HEK293T (cell line): ENCODE results near the gene HTRA3.

Experiments
- CTCF ChIA-PET: fragments of 350-600 bp; formaldehyde crosslinking; extraction: SDS; loops from one replicate; lab custom pipeline; 2021; ENCODE audit warnings: antibody characterized with exemption, inconsistent platforms; lab: Yijun Ruan, JAX
- POLR2A ChIA-PET: fragments of 350-600 bp; formaldehyde crosslinking; extraction: SDS; loops from one replicate; lab custom pipeline; 2020; ENCODE audit warnings: antibody characterized with exemption, inconsistent platforms; lab: Yijun Ruan, JAX
- DNase-seq: peaks from one replicate; pipeline ENCODE4 v3.0.0; 2012; ENCODE audit warnings: mixed read lengths; ENCODE audit errors: extremely low spot score
- ARNT ChIP-seq: fragments of 450-650 bp; IDR thresholded peaks from 2 replicates; pipeline ENCODE4 v1.6.1; 2017; ENCODE audit warnings: mild to moderate bottlenecking
- BHLHE40 ChIP-seq: fragments of 450-650 bp; IDR thresholded peaks from 2 replicates; pipeline ENCODE4 v1.6.1; 2016; ENCODE audit warnings: mild to moderate bottlenecking, moderate library complexity, borderline replicate concordance
- CTBP1 ChIP-seq: fragments of 450-650 bp; IDR thresholded peaks from 2 replicates; pipeline ENCODE4 v1.6.1; 2016; ENCODE audit warnings: borderline replicate concordance
- ELF4 ChIP-seq: fragments of 450-650 bp; IDR thresholded peaks from 2 replicates; pipeline ENCODE4 v1.6.1; 2017; ENCODE audit warnings: antibody characterized with exemption
- FOXA1 ChIP-seq: fragments of 450-650 bp; IDR thresholded peaks from 2 replicates; pipeline ENCODE4 v1.6.1; 2016; ENCODE audit warnings: mild to moderate bottlenecking
- FOXK2 ChIP-seq: fragments of 450-650 bp; IDR thresholded peaks from 2 replicates; pipeline ENCODE4 v1.6.1; 2016; ENCODE audit warnings: mild to moderate bottlenecking
- FOXM1 ChIP-seq: fragments of 450-650 bp; IDR thresholded peaks from 2 replicates; pipeline ENCODE4 v1.6.1; 2017; ENCODE audit warnings: mild to moderate bottlenecking, borderline replicate concordance
- HDGF ChIP-seq: fragments of 450-650 bp; IDR thresholded peaks from 2 replicates; pipeline ENCODE4 v1.6.1; 2017; ENCODE audit warnings: antibody characterized with exemption, borderline replicate concordance
- L3MBTL2 ChIP-seq: fragments of 450-650 bp; conservative IDR thresholded peaks from 2 replicates; pipeline ENCODE4 v1.6.1; 2016; ENCODE audit warnings: mild to moderate bottlenecking
- LEF1 ChIP-seq: fragments of 450-650 bp; IDR thresholded peaks from 2 replicates; pipeline ENCODE4 v1.6.1; 2017; ENCODE audit warnings: mild to moderate bottlenecking, borderline replicate concordance
- NFRKB ChIP-seq: fragments of 450-650 bp; IDR thresholded peaks from 2 replicates; pipeline ENCODE4 v1.6.1; 2016; ENCODE audit warnings: mild to moderate bottlenecking, moderate library complexity
- SP1 ChIP-seq: fragments of 450-650 bp; IDR thresholded peaks from 2 replicates; pipeline ENCODE4 v1.6.1; 2017
- SUZ12 ChIP-seq: fragments of 450-650 bp; IDR thresholded peaks from 2 replicates; pipeline ENCODE4 v1.6.1; 2016; ENCODE audit warnings: mild to moderate bottlenecking
- TARDBP ChIP-seq: fragments of 450-650 bp; IDR thresholded peaks from 2 replicates; pipeline ENCODE4 v1.6.1; 2016
- ZNF384 ChIP-seq: fragments of 450-650 bp; IDR thresholded peaks from 2 replicates; pipeline ENCODE4 v1.6.1; 2016
- TF ChIP-seq, protein P1 (sequence below): fragments of 450-650 bp; IDR thresholded peaks from 2 replicates; pipeline ENCODE4 v1.6.1; 2016

HTRA3 gene

DNA sequence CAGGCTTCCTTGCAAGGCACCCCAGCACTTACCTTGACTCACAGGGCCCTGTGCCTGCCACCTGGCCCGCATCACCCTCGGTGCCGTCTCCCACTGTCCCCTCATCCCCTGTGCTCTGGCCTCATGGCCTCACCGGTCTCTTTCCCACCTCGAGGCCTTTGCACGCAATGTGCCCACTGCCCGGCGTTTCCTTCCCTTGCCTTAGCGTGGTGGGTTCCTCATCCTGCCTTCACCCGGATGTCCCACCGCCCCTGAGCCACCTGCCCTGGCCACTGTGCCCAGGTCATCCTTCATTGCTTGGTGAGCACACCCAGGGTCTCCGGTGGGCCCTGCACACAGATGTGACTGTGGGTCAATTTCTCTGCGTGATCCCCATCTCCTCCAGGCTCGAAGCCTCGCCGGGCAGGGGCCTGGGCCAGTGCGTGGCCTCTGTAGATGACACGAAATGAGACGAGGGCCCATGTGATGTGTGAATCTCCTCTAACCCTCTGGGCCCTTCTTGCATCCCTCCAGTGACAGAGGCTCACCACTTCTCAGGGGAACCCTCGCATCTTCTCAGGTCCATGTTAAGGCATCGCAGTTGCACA, 4.6 kb downstream of the HTRA3 start:
- CTCF ChIA-PET, result no interaction called here
- TF ChIP-seq HDGF (no peak), SP1 (no peak)

DNA sequence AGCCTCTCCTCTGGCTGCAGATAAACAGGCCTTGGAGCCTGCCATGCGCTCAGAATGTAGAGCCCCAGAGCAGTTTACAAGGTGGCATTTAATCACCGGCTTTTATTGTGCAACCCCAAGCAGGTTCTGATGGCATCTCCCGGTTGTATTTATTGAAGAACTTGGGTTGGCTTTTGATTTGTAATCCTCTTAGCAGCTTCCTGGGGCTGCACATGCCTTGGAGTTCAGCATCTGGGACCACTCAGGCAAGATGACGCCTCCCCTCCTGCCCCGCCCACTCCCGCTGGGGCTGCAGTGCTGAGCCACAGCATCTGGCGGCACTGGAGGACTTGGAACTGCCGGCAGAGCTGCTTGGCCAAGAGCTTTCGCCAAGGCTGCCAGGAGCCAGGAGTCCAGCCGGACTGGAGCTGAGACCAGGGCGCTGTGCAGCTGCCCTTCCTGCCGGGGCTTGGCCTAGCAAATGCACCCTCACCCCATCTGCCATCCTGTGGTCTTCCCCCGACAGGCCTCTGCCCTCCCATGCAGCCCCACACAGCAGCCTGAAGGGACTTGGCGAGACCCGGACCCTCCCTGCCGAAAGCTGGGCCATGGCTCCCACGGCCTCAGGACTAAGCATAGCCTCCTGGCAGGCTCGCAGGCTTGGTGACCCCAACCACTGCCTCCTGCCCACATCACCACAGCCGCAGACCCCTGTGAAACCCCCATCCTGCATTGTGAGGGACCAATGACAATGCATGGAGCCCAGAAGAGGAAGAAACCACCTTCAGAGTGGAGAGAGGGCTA, 5.4 kb downstream of the HTRA3 start:
- no peak for TF ChIP-seq CTBP1
- TF ChIP-seq NFRKB, result no peak
- TF ChIP-seq FOXK2, result no peak
- no peak for TF ChIP-seq ARNT
- DNase-seq, result no peak
- POLR2A ChIA-PET, result no interaction called here
- CTCF ChIA-PET, result no interaction called here

More for the DNA sequence above, 4.6 kb downstream of the HTRA3 start:
- DNase-seq, result no peak
- POLR2A ChIA-PET, result no interaction called here

DNA sequence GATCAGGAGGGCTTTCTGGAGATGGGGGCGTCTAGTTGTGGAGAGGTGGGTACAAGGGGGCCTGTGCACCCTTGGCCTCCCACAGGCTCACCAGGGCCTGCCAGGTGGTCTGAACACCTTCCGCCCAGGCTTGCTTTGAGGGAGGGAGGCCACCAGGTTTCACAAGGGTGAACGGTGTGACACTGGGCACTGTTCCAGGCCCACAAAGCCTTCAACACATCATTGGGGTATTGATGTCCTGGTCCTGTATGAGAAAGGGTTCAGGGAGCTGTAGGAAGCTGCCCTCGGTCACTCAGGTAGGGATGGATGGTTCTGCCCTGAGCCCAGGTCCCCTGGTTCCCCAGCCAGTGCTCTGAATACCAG, 6.0 kb downstream of the HTRA3 start:
- DNase-seq, result no peak
- ChIA-PET CTCF (no interaction called here), POLR2A (no interaction called here)
- no peak for TF ChIP-seq NFRKB
- TF ChIP-seq L3MBTL2, result no peak
- no peak for TF ChIP-seq ZNF384
- no peak for TF ChIP-seq LEF1
- no peak for TF ChIP-seq HDGF
- TF ChIP-seq FOXA1, result no peak
- no peak for TF ChIP-seq SP1

DNA sequence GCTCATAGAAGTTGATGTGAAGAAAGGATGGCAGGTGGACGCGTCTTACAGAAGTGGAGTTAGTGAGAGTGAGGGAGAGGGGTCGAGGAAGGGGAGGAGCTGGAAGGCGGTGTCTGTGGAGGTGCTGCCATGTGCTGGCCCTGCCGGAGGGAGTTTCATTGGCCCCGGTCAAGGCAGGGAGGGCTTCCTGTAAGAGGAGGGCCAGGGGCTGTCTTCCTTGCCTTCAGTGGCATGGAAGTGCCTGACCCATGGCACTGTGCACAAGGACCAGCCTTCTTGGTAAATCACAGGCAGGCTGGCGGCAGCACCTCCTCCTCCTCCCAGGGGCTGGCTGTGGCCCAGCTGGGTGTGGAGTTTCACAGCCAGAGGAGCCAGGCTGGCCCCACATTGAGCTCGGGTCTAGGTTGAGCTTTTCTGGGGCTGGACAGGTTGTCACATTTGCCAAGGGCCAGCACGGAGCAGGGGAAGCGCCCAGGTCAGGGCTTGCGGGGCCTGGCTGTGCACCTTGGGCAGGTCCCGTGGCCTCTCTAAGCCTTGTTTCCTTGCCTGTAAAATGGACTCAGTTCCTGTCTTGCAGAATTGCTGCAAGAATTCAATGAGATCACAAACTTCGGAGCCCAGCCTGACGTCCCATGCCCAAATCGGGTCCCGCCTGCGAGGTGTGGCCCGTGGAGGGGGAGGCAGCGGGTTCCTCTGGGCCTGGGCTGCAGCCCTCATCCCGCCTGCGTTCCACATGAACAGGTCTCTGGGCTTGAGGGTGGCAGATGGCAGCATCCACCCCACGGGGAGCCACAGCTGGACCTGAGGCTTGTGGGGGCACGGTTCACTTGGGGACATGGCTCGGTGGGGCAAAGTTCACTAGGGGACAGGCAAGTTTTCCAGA, 7.0 kb downstream of the HTRA3 start:
- CTCF ChIA-PET, result no interaction called here
- no peak for TF ChIP-seq NFRKB
- no peak for TF ChIP-seq L3MBTL2
- TF ChIP-seq ZNF384, result no peak
- TF ChIP-seq ELF4, result no peak
- no peak for TF ChIP-seq FOXM1
- no peak for TF ChIP-seq ARNT
- no peak for DNase-seq
- POLR2A ChIA-PET, result no interaction called here

DNA sequence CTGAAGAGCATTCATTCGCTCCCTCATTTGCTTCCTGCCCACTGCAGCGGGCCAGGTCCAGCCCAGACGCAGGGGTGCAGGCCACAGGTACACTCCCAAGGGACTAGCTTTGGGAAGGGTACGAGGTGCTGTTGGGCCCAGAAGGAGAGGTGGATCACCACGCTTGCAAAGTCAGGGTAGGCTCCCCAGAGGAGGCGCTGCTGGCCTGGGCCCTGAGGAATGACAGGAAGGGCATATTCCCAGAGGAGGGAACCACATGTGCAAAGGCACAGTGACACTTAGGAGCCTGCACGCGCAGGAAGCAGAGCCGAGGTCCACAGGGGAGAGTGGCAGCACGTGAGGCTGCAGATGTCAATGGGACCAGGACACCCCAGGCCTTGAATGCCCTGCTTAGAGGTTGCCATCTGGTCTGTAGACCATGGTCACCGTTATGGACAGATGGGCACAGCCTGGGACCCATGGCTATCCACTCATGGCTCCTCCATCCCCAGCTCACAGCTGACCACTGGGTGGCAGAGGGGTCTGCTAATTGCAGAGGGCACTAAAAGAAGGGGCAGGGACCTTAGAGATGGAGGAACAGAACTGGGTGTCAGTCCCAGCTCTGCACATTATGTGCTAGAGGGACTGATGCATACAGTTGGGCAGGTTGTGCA, 7.9 kb downstream of the HTRA3 start:
- TF ChIP-seq ELF4 (no peak), ZNF384 (no peak), FOXK2 (no peak), TARDBP (no peak), L3MBTL2 (no peak), CTBP1 (no peak)
- TF ChIP-seq, protein P1, sequence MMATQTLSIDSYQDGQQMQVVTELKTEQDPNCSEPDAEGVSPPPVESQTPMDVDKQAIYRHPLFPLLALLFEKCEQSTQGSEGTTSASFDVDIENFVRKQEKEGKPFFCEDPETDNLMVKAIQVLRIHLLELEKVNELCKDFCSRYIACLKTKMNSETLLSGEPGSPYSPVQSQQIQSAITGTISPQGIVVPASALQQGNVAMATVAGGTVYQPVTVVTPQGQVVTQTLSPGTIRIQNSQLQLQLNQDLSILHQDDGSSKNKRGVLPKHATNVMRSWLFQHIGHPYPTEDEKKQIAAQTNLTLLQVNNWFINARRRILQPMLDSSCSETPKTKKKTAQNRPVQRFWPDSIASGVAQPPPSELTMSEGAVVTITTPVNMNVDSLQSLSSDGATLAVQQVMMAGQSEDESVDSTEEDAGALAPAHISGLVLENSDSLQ, result no peak

DNA sequence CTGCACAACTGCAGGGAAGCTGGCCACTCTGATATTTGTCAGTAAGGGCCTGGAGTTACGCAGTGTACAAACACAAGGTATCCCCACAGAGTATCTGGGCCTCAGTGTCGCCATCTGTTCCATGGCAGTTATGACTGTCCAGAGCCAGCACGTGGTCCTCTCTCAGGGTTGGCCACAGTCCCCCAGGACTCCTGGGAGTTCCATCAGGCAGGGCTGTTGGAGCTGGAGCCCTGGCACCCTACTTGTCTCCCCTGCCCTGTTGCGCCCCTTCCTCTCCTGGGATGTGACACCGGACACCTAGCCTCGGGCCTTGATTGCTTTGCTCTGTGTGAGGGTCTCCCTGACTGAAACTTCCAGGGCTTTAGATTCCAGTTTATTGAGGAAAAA, 8.4 kb downstream of the HTRA3 start:
- TF ChIP-seq HDGF (no peak), SP1 (no peak), FOXM1 (no peak), SUZ12 (no peak), CTBP1 (no peak), ZNF384 (no peak), NFRKB (no peak), TARDBP (no peak), FOXA1 (no peak), BHLHE40 (no peak), FOXK2 (no peak)
- TF ChIP-seq, protein P1, result no peak
- ChIA-PET POLR2A (no interaction called here), CTCF (no interaction called here)
- DNase-seq, result no peak

More for the DNA sequence above, 7.9 kb downstream of the HTRA3 start:
- CTCF ChIA-PET, result no interaction called here
- DNase-seq, result no peak
- POLR2A ChIA-PET, result no interaction called here

DNA sequence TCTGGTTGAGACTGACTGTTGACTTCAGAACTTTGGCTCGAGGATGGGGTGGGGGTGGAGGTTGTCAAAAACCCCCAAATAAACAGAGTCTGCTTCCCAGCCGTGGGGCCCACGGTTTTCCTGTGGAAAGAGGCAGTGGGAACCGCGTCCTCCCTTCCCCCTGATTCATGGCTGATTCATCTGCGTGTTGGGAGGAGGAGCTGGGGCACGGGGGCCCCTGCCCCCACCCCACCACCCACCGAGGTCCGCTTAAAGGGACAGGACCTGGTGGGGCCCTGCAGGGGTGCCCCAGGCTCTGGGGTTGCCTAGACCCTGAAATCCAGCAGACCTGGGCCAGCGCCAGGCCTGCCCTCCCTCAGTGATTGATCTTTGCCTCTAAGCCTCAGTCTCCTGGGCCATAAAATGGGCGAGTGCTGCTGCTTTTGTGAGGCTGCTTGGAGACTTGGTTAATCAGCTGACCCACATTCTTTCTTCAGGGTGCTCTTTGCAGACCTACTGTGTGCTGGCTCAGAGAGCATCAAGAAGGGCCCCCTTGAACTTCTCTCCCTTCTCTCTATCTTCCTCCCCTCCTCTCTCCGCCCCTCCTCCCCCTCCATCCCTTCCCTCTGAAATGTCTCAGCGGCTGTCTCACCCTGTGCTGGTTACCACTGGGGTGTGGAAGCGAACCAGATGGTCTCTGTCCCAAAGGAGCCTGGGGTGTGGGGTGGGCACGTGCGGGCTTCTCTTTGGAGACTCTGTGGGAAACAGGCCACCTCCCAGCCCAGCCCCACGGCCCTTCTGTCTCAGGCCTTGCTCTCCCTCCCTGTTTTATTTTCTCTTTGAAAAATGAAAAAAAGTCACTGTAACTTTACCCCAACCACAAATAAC, 9.1 kb downstream of the HTRA3 start:
- ChIA-PET CTCF (no interaction called here), POLR2A (no interaction called here)
- no peak for DNase-seq
- TF ChIP-seq L3MBTL2 (no peak), ARNT (no peak), FOXM1 (no peak), TARDBP (no peak), LEF1 (no peak), ELF4 (no peak), SP1 (no peak), FOXK2 (no peak), ZNF384 (no peak), FOXA1 (no peak), BHLHE40 (no peak), SUZ12 (no peak), CTBP1 (no peak)
- TF ChIP-seq, protein P1, result no peak
